HCT116 (cell line): Measurements from ENCODE around the gene SEMA3B. TPM values are rescaled to one million over a fixed set of nuclear protein-coding genes. Genes with fewer than 3 reads are reported as not detected.

ENCODE experiments used
- ATAC-seq: fragments of 200-7000 bp; cut with Tn5 transposase; 2 replicates; pipeline ENCODE4 v1.9.1; 2020; ENCODE audit warnings: mild to moderate bottlenecking, moderate library complexity
- BruUV-seq: library from RNA; stranded (reverse); fragments of 400-500 nt; replicated peaks from 2 replicates; lab custom pipeline; 2021; lab: Mats Ljungman, UMichigan
- CTCF ChIA-PET: fragments of 300-600 bp; sonication (Branson Sonifier 250); formaldehyde crosslinking; loops from one replicate; lab custom pipeline; 2021; ENCODE audit warnings: antibody characterized with exemption; lab: Charles Lee
- POLR2A ChIA-PET: fragments of 300-600, 350-600 bp; sonication (Branson Sonifier 250); formaldehyde crosslinking; loops from one replicate; lab custom pipeline; 2021; ENCODE audit warnings: antibody characterized with exemption; lab: Charles Lee
- RAD21 ChIA-PET, 2 experiments: fragments of 300-600 bp; sonication (Branson Sonifier 250); formaldehyde crosslinking; loops; one replicate each; lab custom pipeline; 2023; ENCODE audit warnings: low total read pairs in 2 of 2; ENCODE audit not compliant: uncharacterized antibody in 2 of 2, unreplicated experiment in 2 of 2, low non-redundant PET in 1 of 2; lab: Charles Lee
- DNase-seq: peaks from one replicate; pipeline ENCODE4 v3.0.0-alpha.2; 2010; ENCODE audit warnings: low read depth, low spot score
- H2AFZ ChIP-seq: fragments of 200-600 bp; shearing (Covaris generic), sonication (generic); 2 replicates; pipeline ENCODE4 v1.6.1; 2017; ENCODE audit warnings: low read depth, mixed run types, mixed read lengths, antibody characterized with exemption, low read length; ENCODE audit not compliant: poor library complexity, severe bottlenecking
- H3K27ac ChIP-seq: 2 replicates; pipeline ENCODE4 v1.5.1; 2012; ENCODE audit warnings: low read depth, low read length
- H3K27me3 ChIP-seq: fragments of 200-600 bp; sonication (generic); 2 replicates; pipeline ENCODE4 v1.6.1; 2016; ENCODE audit warnings: mixed run types, low read length, mixed read lengths; ENCODE audit not compliant: insufficient read depth
- H3K36me3 ChIP-seq, 2 experiments: fragments of 200-500 bp in 1 of 2; fragments of 200-600 bp in 1 of 2; sonication (Bioruptor generic) in 1 of 2; sonication (generic) in 1 of 2; 2 replicates each; pipeline versions ENCODE4 v1.5.1 to v1.6.1; 2014 to 2016; ENCODE audit warnings: low read length in 2 of 2, inconsistent platforms in 1 of 2, mixed read lengths in 1 of 2, mixed run types in 1 of 2; ENCODE audit not compliant: insufficient read depth in 2 of 2, control insufficient read depth in 1 of 2
- H3K4me1 ChIP-seq, 2 experiments: fragments of 200-600 bp in 1 of 2; sonication (generic) in 1 of 2; 2 replicates each; pipeline versions ENCODE4 v1.5.1 to v1.6.1; 2012 to 2017; ENCODE audit warnings: low read length in 2 of 2, inconsistent platforms in 1 of 2, mild to moderate bottlenecking in 1 of 2, mixed read lengths in 1 of 2, mixed run types in 1 of 2, moderate library complexity in 1 of 2; ENCODE audit not compliant: insufficient read depth in 2 of 2, control insufficient read depth in 1 of 2
- H3K4me2 ChIP-seq: fragments of 200-600 bp; sonication (generic); 2 replicates; pipeline ENCODE4 v1.6.1; 2017; ENCODE audit warnings: mixed run types, low read length, mixed read lengths
- H3K4me3 ChIP-seq, 2 experiments: fragments of 200-600 bp in 1 of 2; sonication (generic) in 1 of 2; replicated peaks in 1 of 2; 2 replicates each; pipeline ENCODE4 v1.5.1; 2011 to 2016; ENCODE audit warnings: low read length in 2 of 2, control low read depth in 1 of 2, low read depth in 1 of 2, mild to moderate bottlenecking in 1 of 2, mixed read lengths in 1 of 2, mixed run types in 1 of 2
- H3K79me2 ChIP-seq: fragments of 200-600 bp; sonication (generic); 2 replicates; pipeline ENCODE4 v1.6.1; 2017; ENCODE audit warnings: mild to moderate bottlenecking, mixed run types, low read length, moderate library complexity, mixed read lengths; ENCODE audit not compliant: insufficient read depth
- H3K9ac ChIP-seq: fragments of 200-600 bp; sonication (generic); 2 replicates; pipeline ENCODE4 v1.6.1; 2016; ENCODE audit warnings: low read length, mixed read lengths
- H3K9me2 ChIP-seq: fragments of 200-600 bp; sonication (generic), shearing (Covaris generic); 2 replicates; pipeline ENCODE4 v1.6.1; 2017; ENCODE audit warnings: mixed run types, mild to moderate bottlenecking, moderate library complexity; ENCODE audit not compliant: insufficient read depth
- H3K9me3 ChIP-seq, 2 experiments: fragments of 200-500 bp in 1 of 2; fragments of 200-600 bp in 1 of 2; sonication (Bioruptor generic) in 1 of 2; sonication (generic) in 1 of 2; 2 replicates each; pipeline ENCODE4 v1.6.1; 2014 to 2017; ENCODE audit warnings: low read length in 2 of 2, mixed read lengths in 2 of 2, inconsistent platforms in 1 of 2, low read depth in 1 of 2, mild to moderate bottlenecking in 1 of 2, mixed run types in 1 of 2, moderate library complexity in 1 of 2; ENCODE audit not compliant: control insufficient read depth in 1 of 2, insufficient read depth in 1 of 2
- H4K20me1 ChIP-seq: fragments of 200-600 bp; sonication (generic), shearing (Covaris generic); 2 replicates; pipeline ENCODE4 v1.6.1; 2017; ENCODE audit warnings: mixed run types, mild to moderate bottlenecking, moderate library complexity; ENCODE audit not compliant: insufficient read depth
- CBX3 ChIP-seq: IDR thresholded peaks from 2 replicates; pipeline ENCODE4 v1.6.1; 2012; ENCODE audit warnings: low read depth
- CEBPB ChIP-seq: IDR thresholded peaks from 2 replicates; pipeline ENCODE4 v1.6.1; 2012; ENCODE audit warnings: low read depth
- ELF1 ChIP-seq: IDR thresholded peaks from 2 replicates; pipeline ENCODE4 v1.6.1; 2012; ENCODE audit warnings: low read depth, borderline replicate concordance
- POLR2AphosphoS5 ChIP-seq: IDR thresholded peaks from 2 replicates; pipeline ENCODE4 v1.6.1; 2011; ENCODE audit warnings: mild to moderate bottlenecking, low read depth, low read length, moderate library complexity
- SP1 ChIP-seq: IDR thresholded peaks from 2 replicates; pipeline ENCODE4 v1.6.1; 2012; ENCODE audit warnings: low read depth
- SRF ChIP-seq: IDR thresholded peaks from 2 replicates; pipeline ENCODE4 v1.6.1; 2012; ENCODE audit warnings: low read depth
- TCF7L2 ChIP-seq: IDR thresholded peaks from 2 replicates; pipeline ENCODE4 v1.7.0; 2011; ENCODE audit warnings: borderline replicate concordance, inconsistent platforms; ENCODE audit not compliant: insufficient read depth, insufficient read length; ENCODE audit errors: extremely low read depth
- intact Hi-C: fragments of 100-400 bp; cut with micrococcal nuclease; formaldehyde crosslinking; loops from 2 replicates; pipeline ENCODE4 v1.10.0; 2022
- total RNA-seq: library from RNA; stranded (reverse); gene quantifications from one replicate; pipeline ENCODE4 v1.2.1, GENCODE V29; 2021; ENCODE audit not compliant: unreplicated experiment
- TF ChIP-seq, protein P1 (sequence below): IDR thresholded peaks from 2 replicates; pipeline ENCODE4 v1.6.1; 2011; ENCODE audit warnings: mild to moderate bottlenecking, low read length, moderate library complexity; ENCODE audit not compliant: insufficient replicate concordance; ENCODE audit errors: extremely low read depth
- TF ChIP-seq, protein P2 (sequence below): IDR thresholded peaks from 2 replicates; pipeline ENCODE4 v1.6.1; 2012
- TF ChIP-seq, protein P3 (sequence below): IDR thresholded peaks from 2 replicates; pipeline ENCODE4 v1.6.1; 2012
- TF ChIP-seq, protein P4 (sequence below): IDR thresholded peaks from 2 replicates; pipeline ENCODE4 v1.6.1; 2012; ENCODE audit warnings: low read depth

The SEMA3B gene
- total RNA-seq, 1 experiment from 2014 or later = 46.2 TPM

DNA sequence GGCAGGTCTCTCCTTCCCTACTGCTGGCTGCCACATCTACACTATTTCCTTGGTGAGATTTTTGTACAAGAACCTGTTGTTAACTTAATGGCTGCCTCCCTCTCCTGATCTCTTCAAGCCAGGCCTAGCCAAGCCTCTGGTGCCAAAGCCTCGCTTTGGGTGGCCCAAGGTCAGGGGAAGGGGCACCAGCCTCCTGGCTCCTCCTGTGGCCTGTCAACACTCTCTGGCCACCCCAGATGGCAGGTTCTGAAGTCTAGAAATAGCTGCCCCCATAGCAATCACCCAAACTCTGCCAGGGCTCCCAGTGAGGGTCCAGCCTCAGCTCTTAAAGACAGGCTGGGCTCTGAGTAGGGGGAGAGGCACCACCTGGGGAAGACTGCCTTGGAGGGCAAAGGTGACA is 18.3 kb downstream of the SEMA3B start (continued):
- TF ChIP-seq, protein P1, sequence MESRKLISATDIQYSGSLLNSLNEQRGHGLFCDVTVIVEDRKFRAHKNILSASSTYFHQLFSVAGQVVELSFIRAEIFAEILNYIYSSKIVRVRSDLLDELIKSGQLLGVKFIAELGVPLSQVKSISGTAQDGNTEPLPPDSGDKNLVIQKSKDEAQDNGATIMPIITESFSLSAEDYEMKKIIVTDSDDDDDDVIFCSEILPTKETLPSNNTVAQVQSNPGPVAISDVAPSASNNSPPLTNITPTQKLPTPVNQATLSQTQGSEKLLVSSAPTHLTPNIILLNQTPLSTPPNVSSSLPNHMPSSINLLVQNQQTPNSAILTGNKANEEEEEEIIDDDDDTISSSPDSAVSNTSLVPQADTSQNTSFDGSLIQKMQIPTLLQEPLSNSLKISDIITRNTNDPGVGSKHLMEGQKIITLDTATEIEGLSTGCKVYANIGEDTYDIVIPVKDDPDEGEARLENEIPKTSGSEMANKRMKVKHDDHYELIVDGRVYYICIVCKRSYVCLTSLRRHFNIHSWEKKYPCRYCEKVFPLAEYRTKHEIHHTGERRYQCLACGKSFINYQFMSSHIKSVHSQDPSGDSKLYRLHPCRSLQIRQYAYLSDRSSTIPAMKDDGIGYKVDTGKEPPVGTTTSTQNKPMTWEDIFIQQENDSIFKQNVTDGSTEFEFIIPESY = no peak
- TF ChIP-seq, protein P2, sequence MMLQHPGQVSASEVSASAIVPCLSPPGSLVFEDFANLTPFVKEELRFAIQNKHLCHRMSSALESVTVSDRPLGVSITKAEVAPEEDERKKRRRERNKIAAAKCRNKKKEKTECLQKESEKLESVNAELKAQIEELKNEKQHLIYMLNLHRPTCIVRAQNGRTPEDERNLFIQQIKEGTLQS = no peak
- TF ChIP-seq, protein P3, sequence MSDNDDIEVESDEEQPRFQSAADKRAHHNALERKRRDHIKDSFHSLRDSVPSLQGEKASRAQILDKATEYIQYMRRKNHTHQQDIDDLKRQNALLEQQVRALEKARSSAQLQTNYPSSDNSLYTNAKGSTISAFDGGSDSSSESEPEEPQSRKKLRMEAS = no peak
- TF ChIP-seq CBX3 (no peak), SP1 (no peak), ELF1 (no peak)
- TF ChIP-seq, all 23 proteins: peak for 0

DNA sequence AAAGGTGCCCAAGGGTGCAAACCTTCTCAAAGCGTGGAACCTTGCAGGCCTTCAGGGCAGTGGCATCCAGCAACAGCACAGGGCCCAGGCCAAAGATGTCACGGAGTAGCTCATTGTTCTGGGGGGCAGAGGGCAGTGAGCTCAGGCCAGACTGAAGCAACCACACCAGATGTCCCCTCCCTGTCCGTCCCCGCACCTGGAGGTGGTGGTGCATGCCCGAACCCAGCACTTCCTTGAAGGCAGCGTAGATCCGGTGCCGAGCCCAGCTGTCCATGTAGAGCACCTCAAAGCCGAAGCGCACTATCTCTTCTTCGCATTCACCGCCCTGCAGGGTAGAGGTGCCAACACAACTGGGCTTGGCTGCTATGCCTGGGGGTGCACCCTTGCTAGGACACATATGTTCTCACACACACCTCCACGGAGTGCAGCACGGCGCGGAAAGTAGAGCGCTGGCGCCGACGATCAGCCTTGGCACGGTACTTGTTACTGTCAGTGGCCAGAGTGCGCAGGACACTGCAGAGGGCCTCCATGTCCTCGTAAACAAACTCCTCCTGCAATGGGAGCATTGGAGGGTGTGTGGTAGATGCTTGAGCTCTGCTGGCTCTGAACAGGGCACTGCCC is 19.6 kb downstream of the SEMA3B start:
- CTCF ChIA-PET = no interaction called here
- H2AFZ ChIP-seq = no peak overlapping the region

More for the DNA sequence above, 19.6 kb downstream of the SEMA3B start:
- H3K4me1 ChIP-seq = peaks cover 11 to 17% of the 10 kb centered on the region in 2 experiments
- H3K79me2 ChIP-seq = peaks cover 42% of the 10 kb centered on the region
- ATAC-seq (no peak), DNase-seq (no peak)
- peaks cover 23 to 45% of the 10 kb centered on the region in 2 experiments for H3K36me3 ChIP-seq
- no peaks in the 10 kb centered on the region for H3K9me2 ChIP-seq
- ChIA-PET RAD21 (no interaction called here), POLR2A (interaction anchor here (1.2 kb wide), 1 partner anchor 55 kb away, joined by 3 read pairs; no protein-coding TSS in a partner anchor)
- BruUV-seq = no TSS peak
- TF ChIP-seq, protein P3 = no peak
- TF ChIP-seq SRF (no peak), CEBPB (no peak), ELF1 (no peak), POLR2AphosphoS5 (no peak), TCF7L2 (no peak)
- TF ChIP-seq, protein P1 = no peak
- TF ChIP-seq, protein P4, sequence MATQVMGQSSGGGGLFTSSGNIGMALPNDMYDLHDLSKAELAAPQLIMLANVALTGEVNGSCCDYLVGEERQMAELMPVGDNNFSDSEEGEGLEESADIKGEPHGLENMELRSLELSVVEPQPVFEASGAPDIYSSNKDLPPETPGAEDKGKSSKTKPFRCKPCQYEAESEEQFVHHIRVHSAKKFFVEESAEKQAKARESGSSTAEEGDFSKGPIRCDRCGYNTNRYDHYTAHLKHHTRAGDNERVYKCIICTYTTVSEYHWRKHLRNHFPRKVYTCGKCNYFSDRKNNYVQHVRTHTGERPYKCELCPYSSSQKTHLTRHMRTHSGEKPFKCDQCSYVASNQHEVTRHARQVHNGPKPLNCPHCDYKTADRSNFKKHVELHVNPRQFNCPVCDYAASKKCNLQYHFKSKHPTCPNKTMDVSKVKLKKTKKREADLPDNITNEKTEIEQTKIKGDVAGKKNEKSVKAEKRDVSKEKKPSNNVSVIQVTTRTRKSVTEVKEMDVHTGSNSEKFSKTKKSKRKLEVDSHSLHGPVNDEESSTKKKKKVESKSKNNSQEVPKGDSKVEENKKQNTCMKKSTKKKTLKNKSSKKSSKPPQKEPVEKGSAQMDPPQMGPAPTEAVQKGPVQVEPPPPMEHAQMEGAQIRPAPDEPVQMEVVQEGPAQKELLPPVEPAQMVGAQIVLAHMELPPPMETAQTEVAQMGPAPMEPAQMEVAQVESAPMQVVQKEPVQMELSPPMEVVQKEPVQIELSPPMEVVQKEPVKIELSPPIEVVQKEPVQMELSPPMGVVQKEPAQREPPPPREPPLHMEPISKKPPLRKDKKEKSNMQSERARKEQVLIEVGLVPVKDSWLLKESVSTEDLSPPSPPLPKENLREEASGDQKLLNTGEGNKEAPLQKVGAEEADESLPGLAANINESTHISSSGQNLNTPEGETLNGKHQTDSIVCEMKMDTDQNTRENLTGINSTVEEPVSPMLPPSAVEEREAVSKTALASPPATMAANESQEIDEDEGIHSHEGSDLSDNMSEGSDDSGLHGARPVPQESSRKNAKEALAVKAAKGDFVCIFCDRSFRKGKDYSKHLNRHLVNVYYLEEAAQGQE = no peak
- no peaks in the 10 kb centered on the region for H3K9me3 ChIP-seq
- H3K9ac ChIP-seq = no peak overlapping the region
- no peaks in the 10 kb centered on the region for H3K27me3 ChIP-seq
- intact Hi-C loops = no loop called here
- no peak overlapping the region for H3K4me3 ChIP-seq
- no peaks in the 10 kb centered on the region for H4K20me1 ChIP-seq
- H3K4me2 ChIP-seq = no peak overlapping the region
- no peak overlapping the region for H3K27ac ChIP-seq
